OCI-LY1 (cell line): ENCODE data around the gene CLIC6.

Source experiments
- H2AFZ ChIP-seq: fragments of 200-600 bp; sonication (generic), shearing (Covaris generic); 2 replicates; pipeline ENCODE4 v1.6.0; 2014; ENCODE audit warnings: antibody characterized with exemption, mild to moderate bottlenecking, low read length
- H3F3A ChIP-seq: fragments of 200-600 bp; sonication (generic), shearing (Covaris generic); 2 replicates; pipeline ENCODE4 v1.6.0; 2014; ENCODE audit warnings: mild to moderate bottlenecking, antibody characterized with exemption, low read length, moderate library complexity; ENCODE audit not compliant: insufficient read depth
- H3K27ac ChIP-seq: fragments of 200-600 bp; sonication (generic); 2 replicates; pipeline ENCODE4 v1.5.1; 2014; ENCODE audit warnings: low read length, mixed run types, mild to moderate bottlenecking, low read depth; ENCODE audit not compliant: poor library complexity, severe bottlenecking
- H3K27me3 ChIP-seq: fragments of 200-600 bp; sonication (generic); 2 replicates; pipeline ENCODE4 v1.6.0; 2014; ENCODE audit warnings: antibody characterized with exemption, mild to moderate bottlenecking, low read length, moderate library complexity; ENCODE audit not compliant: insufficient read depth
- H3K36me3 ChIP-seq: fragments of 200-600 bp; sonication (generic); 2 replicates; pipeline ENCODE4 v1.6.1; 2014; ENCODE audit warnings: mild to moderate bottlenecking, antibody characterized with exemption, low read length, moderate library complexity, mixed read lengths; ENCODE audit not compliant: insufficient read depth
- H3K4me1 ChIP-seq: fragments of 200-600 bp; sonication (generic); 2 replicates; pipeline ENCODE4 v1.5.1; 2014; ENCODE audit warnings: mild to moderate bottlenecking, low read length, moderate library complexity; ENCODE audit not compliant: insufficient read depth, severe bottlenecking
- H3K4me2 ChIP-seq: fragments of 200-600 bp; sonication (generic), shearing (Covaris generic); 2 replicates; pipeline ENCODE4 v1.6.1; 2014; ENCODE audit warnings: low read length
- H3K4me3 ChIP-seq: fragments of 200-600 bp; sonication (generic); 2 replicates; pipeline ENCODE4 v1.5.1; 2014; ENCODE audit warnings: low read length, low read depth, mild to moderate bottlenecking, mixed read lengths; ENCODE audit not compliant: poor library complexity, severe bottlenecking
- H3K79me2 ChIP-seq: fragments of 200-600 bp; shearing (Covaris generic); 2 replicates; pipeline ENCODE4 v1.6.1; 2016; ENCODE audit warnings: mixed run types, low read length, mixed read lengths; ENCODE audit not compliant: insufficient read depth
- H3K9ac ChIP-seq: fragments of 200-600 bp; sonication (generic), shearing (Covaris generic); 2 replicates; pipeline ENCODE4 v1.6.1; 2014; ENCODE audit warnings: mild to moderate bottlenecking, low read length, mixed read lengths
- H3K9me2 ChIP-seq: fragments of 200-600 bp; sonication (generic), shearing (Covaris generic); 2 replicates; pipeline ENCODE4 v1.6.1; 2014; ENCODE audit warnings: low read depth, mild to moderate bottlenecking, low read length, mixed read lengths
- H3K9me3 ChIP-seq: fragments of 200-600 bp; shearing (Covaris generic); 2 replicates; pipeline ENCODE4 v1.6.1; 2014; ENCODE audit warnings: low read length, mixed read lengths
- H4K20me1 ChIP-seq: fragments of 200-600 bp; sonication (generic), shearing (Covaris generic); 2 replicates; pipeline ENCODE4 v1.6.0; 2016; ENCODE audit warnings: mild to moderate bottlenecking, low read length; ENCODE audit not compliant: insufficient read depth
- EZH2 ChIP-seq: fragments of 200-600 bp; sonication (generic), shearing (Covaris generic); IDR thresholded peaks from 2 replicates; pipeline ENCODE4 v1.8.0; 2017; ENCODE audit warnings: borderline replicate concordance, mixed run types, mild to moderate bottlenecking, antibody characterized with exemption, low read length, moderate library complexity, mixed read lengths
- TF ChIP-seq, protein P1 (sequence below): fragments of 200-600 bp; sonication (generic), shearing (Covaris generic); IDR thresholded peaks from 2 replicates; pipeline ENCODE4 v1.5.1; 2017; ENCODE audit warnings: mild to moderate bottlenecking, antibody characterized with exemption, low read length, moderate library complexity, mixed read lengths

Gene CLIC6

DNA sequence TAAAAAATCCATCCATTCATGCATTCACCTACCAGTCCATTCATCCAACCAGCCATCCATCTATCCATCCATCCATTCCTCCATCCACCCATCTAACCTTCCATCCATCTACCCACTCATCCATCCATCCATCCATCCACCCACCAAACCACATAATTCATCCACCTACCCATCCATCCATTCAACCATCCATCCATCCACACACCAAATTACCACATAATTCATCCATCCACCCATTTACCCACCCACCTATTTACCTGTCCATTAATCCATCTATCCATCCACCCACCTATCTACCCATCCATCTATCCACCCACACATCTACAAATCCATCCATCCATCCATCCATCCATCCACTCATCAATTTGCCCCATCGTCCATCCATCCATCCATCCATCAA, 71.4 kb downstream of the CLIC6 start:
- H3K4me3 ChIP-seq = no peak overlapping the region
- H3K9ac ChIP-seq = no peak overlapping the region
- no peaks in the 10 kb centered on the region for H3K79me2 ChIP-seq
- H3K36me3 ChIP-seq = no peaks in the 10 kb centered on the region
- H3K9me2 ChIP-seq = no peaks in the 10 kb centered on the region
- H3K4me1 ChIP-seq = no peaks in the 10 kb centered on the region
- H3K4me2 ChIP-seq = no peak overlapping the region
- H3F3A ChIP-seq = no peaks in the 10 kb centered on the region
- TF ChIP-seq, protein P1, sequence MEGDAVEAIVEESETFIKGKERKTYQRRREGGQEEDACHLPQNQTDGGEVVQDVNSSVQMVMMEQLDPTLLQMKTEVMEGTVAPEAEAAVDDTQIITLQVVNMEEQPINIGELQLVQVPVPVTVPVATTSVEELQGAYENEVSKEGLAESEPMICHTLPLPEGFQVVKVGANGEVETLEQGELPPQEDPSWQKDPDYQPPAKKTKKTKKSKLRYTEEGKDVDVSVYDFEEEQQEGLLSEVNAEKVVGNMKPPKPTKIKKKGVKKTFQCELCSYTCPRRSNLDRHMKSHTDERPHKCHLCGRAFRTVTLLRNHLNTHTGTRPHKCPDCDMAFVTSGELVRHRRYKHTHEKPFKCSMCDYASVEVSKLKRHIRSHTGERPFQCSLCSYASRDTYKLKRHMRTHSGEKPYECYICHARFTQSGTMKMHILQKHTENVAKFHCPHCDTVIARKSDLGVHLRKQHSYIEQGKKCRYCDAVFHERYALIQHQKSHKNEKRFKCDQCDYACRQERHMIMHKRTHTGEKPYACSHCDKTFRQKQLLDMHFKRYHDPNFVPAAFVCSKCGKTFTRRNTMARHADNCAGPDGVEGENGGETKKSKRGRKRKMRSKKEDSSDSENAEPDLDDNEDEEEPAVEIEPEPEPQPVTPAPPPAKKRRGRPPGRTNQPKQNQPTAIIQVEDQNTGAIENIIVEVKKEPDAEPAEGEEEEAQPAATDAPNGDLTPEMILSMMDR = no peak
- no peak for TF ChIP-seq EZH2
- H3K9me3 ChIP-seq = no peaks in the 10 kb centered on the region
- H3K27ac ChIP-seq = no peak overlapping the region
- no peaks in the 10 kb centered on the region for H4K20me1 ChIP-seq
- no peak overlapping the region for H2AFZ ChIP-seq
- peaks cover 4% of the 10 kb centered on the region; the same call in 1 of the 2 replicates for H3K27me3 ChIP-seq

DNA sequence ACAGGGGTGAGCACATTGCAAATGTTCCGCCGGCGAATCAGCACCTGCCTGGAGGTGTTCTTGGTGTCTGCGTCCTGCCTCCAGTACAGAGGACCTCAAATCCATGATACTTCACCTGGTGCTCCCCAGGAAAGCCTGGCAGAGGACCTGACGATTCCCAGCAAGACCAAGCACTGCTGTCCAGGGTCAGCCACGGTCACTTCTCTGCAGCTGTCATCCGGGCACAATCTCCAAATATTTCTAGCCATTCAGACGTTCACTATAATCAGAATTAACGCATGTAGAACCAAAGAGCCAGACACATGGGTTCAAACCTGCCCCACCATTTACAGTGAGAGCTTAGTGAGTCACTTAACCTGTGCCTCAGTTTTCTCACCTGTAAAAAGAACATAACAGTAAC, 74.5 kb downstream of the CLIC6 start:
- H3K9me2 ChIP-seq = no peaks in the 10 kb centered on the region
- no peak overlapping the region for H3K4me2 ChIP-seq
- H3K27me3 ChIP-seq = peaks cover 4% of the 10 kb centered on the region; the same call in 1 of the 2 replicates
- H3F3A ChIP-seq = no peaks in the 10 kb centered on the region
- H3K4me3 ChIP-seq = no peak overlapping the region
- no peaks in the 10 kb centered on the region for H3K36me3 ChIP-seq
- H4K20me1 ChIP-seq = no peaks in the 10 kb centered on the region
- H3K27ac ChIP-seq = no peak overlapping the region
- no peak for TF ChIP-seq EZH2
- TF ChIP-seq, protein P1 = no peak
- no peak overlapping the region for H3K9ac ChIP-seq
- H3K79me2 ChIP-seq = no peaks in the 10 kb centered on the region
- no peaks in the 10 kb centered on the region for H3K9me3 ChIP-seq
- H3K4me1 ChIP-seq = peaks cover 6% of the 10 kb centered on the region
- no peak overlapping the region for H2AFZ ChIP-seq

DNA sequence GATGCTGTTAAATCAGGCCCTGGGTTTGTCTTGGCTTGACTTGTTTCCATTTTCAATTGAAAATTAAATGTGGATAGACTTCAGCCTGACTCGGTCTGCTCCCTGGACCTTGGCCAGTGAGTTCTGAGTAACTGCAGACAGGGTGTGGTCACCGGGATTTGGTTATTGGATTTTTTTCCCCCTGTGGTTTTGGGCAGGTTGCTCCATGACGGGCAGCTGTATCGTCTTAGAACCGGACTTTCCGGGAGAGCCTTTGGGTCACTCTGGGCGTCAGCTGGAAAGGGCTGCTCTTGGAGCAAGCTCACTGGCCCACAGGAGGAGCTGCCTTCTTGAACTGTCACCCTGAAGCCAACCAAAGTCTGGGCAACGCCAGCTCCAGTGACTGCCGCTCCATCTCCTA, 75.0 kb downstream of the CLIC6 start:
- H3K79me2 ChIP-seq = no peaks in the 10 kb centered on the region
- H3K27ac ChIP-seq = no peak overlapping the region
- no peak overlapping the region for H3K9ac ChIP-seq
- no peak overlapping the region for H2AFZ ChIP-seq
- no peak for TF ChIP-seq EZH2
- TF ChIP-seq, protein P1 = no peak
- no peak overlapping the region for H3K4me2 ChIP-seq
- H3K36me3 ChIP-seq = no peaks in the 10 kb centered on the region
- no peaks in the 10 kb centered on the region for H4K20me1 ChIP-seq
- H3K27me3 ChIP-seq = peaks cover 4% of the 10 kb centered on the region; the same call in 1 of the 2 replicates
- no peaks in the 10 kb centered on the region for H3K9me3 ChIP-seq
- H3F3A ChIP-seq = no peaks in the 10 kb centered on the region
- H3K4me1 ChIP-seq = peaks cover 6% of the 10 kb centered on the region
- no peak overlapping the region for H3K4me3 ChIP-seq
- H3K9me2 ChIP-seq = no peaks in the 10 kb centered on the region
